Renal pelvis (tissue), 4 donors: ENCODE results near the gene TACC3. TPM values are rescaled to one million over a fixed set of nuclear protein-coding genes. Genes with fewer than 3 reads are reported as not detected.

ENCODE experiments used
- DNase-seq: peaks from one replicate; pipeline ENCODE4 v3.0.0-alpha.2; 2013
- polyA plus RNA-seq, 3 donors: library from polyadenylated mRNA; unstranded; fragments of 120-200 nt; gene quantifications; one replicate each; pipeline ENCODE4 v1.2.1, GENCODE V29; 2013; ENCODE audit not compliant: insufficient read length in 3 of 3

The TACC3 gene
- polyA plus RNA-seq, 3 donors, result 45.0 to 55.5 (median 48.9) TPM

GRCh38 chr4:1770245-1770644, 48.9 kb downstream of the TACC3 start:
- no peak for DNase-seq

GRCh38 chr4:1770791-1771231, 49.5 kb downstream of the TACC3 start:
- DNase-seq, result no peak

- no peak for DNase-seq
Observed at GRCh38 chr4:1771555-1772305, 50.4 kb downstream of the TACC3 start.

- DNase-seq, result no peak
Observed at GRCh38 chr4:1772853-1773538, 51.7 kb downstream of the TACC3 start.

GRCh38 chr4:1773754-1774153, 52.4 kb downstream of the TACC3 start:
- no peak for DNase-seq

GRCh38 chr4:1775731-1776500, 54.6 kb downstream of the TACC3 start:
- no peak for DNase-seq

GRCh38 chr4:1776521-1777161, 55.3 kb downstream of the TACC3 start:
- no peak for DNase-seq

GRCh38 chr4:1777822-1778641, 56.7 kb downstream of the TACC3 start:
- no peak for DNase-seq

GRCh38 chr4:1778642-1779392, 57.5 kb downstream of the TACC3 start:
- DNase-seq, result no peak

GRCh38 chr4:1779588-1780382, 58.5 kb downstream of the TACC3 start:
- no peak for DNase-seq

GRCh38 chr4:1780435-1780834, 59.1 kb downstream of the TACC3 start:
- DNase-seq, result no peak

GRCh38 chr4:1783015-1783414, 61.7 kb downstream of the TACC3 start:
- no peak for DNase-seq

- DNase-seq, result no peak
Observed at GRCh38 chr4:1783970-1784369, 62.6 kb downstream of the TACC3 start.

- DNase-seq, result no peak
Observed at GRCh38 chr4:1784395-1784788, 63.1 kb downstream of the TACC3 start.

- DNase-seq, result no peak
Observed at GRCh38 chr4:1784789-1785591, 63.7 kb downstream of the TACC3 start.

- no peak for DNase-seq
Observed at GRCh38 chr4:1785592-1785991, 64.3 kb downstream of the TACC3 start.

- DNase-seq, result no peak
Observed at GRCh38 chr4:1786544-1787362, 65.4 kb downstream of the TACC3 start.
